Activated T-helper 1 cell treated with anti-CD3 and anti-CD28 coated beads, Interleukin-12 subunit alpha, Interleukin-12 subunit beta, Interleukin-2, Interleukin-4 antibody, amounts not matched to agents 30 ng/mL and 10 ng/mL and 1 ng/mL, durations not matched to agents 14 hours and 24 hours and 36 hours (primary cell): ENCODE data around the gene APBA2. TPM values are rescaled to one million over a fixed set of nuclear protein-coding genes. Genes with fewer than 3 reads are reported as not detected.
A peak's percentile ranks its signal among the peaks of the same experiment; 100 is the strongest.

Experiments
- DNase-seq: peaks from one replicate; pipeline ENCODE4 v3.0.0; 2021; ENCODE audit warnings: low spot score
- H3K27ac Mint-ChIP-seq: one replicate; pipeline ENCODE4 v1.8.0; 2021; ENCODE audit warnings: mild to moderate bottlenecking, mixed read lengths
- H3K27me3 Mint-ChIP-seq: one replicate; pipeline ENCODE4 v1.8.0; 2022; ENCODE audit warnings: mild to moderate bottlenecking, moderate library complexity, mixed read lengths; ENCODE audit not compliant: insufficient read depth
- H3K36me3 Mint-ChIP-seq: one replicate; pipeline ENCODE4 v1.8.0; 2021; ENCODE audit warnings: low read depth, mixed read lengths
- H3K4me1 Mint-ChIP-seq: one replicate; pipeline ENCODE4 v1.8.0; 2021; ENCODE audit warnings: low read depth, mixed read lengths
- H3K4me3 Mint-ChIP-seq: one replicate; pipeline ENCODE4 v1.8.0; 2021; ENCODE audit warnings: mild to moderate bottlenecking, moderate library complexity, mixed read lengths
- H3K9me3 Mint-ChIP-seq: one replicate; pipeline ENCODE4 v1.8.0; 2021; ENCODE audit warnings: mixed read lengths
- intact Hi-C: fragments of 100-400 bp; cut with micrococcal nuclease; formaldehyde crosslinking; loops from one replicate; pipeline ENCODE4 v1.15.1; 2024
- total RNA-seq: library from RNA; stranded (reverse); gene quantifications from 2 replicates; pipeline ENCODE4 v1.2.3, GENCODE V29; 2022

The APBA2 gene
- total RNA-seq, 1 donor from 2014 or later, result 0.80 TPM

GRCh38 chr15:28915935-28916334 is 30.2 kb downstream of the APBA2 start:
- no peaks in the 10 kb centered on the region for H3K9me3 Mint-ChIP-seq
- peaks cover 14% of the 10 kb centered on the region for H3K4me1 Mint-ChIP-seq
- intact Hi-C loops, result no loop called here
- no peak overlapping the region for H3K4me3 Mint-ChIP-seq
- H3K27ac Mint-ChIP-seq, result no peak overlapping the region
- no peak for DNase-seq
- H3K27me3 Mint-ChIP-seq, result peaks cover 3% of the 10 kb centered on the region
- no peaks in the 10 kb centered on the region for H3K36me3 Mint-ChIP-seq

- Mint-ChIP-seq H3K27ac (no peak overlapping the region), H3K4me1 (peaks cover 23% of the 10 kb centered on the region), H3K4me3 (no peak overlapping the region), H3K9me3 (no peaks in the 10 kb centered on the region), H3K36me3 (no peaks in the 10 kb centered on the region), H3K27me3 (peaks cover 5% of the 10 kb centered on the region)
- DNase-seq, result no peak
- intact Hi-C loops, result no loop called here
These were observed 32.0 kb downstream of the APBA2 start for GRCh38 chr15:28917791-28918140.

GRCh38 chr15:28918141-28918983 is 32.6 kb downstream of the APBA2 start:
- H3K27me3 Mint-ChIP-seq, result peaks cover 5% of the 10 kb centered on the region
- DNase-seq, result no peak
- H3K36me3 Mint-ChIP-seq, result no peaks in the 10 kb centered on the region
- no peaks in the 10 kb centered on the region for H3K9me3 Mint-ChIP-seq
- peaks cover 23% of the 10 kb centered on the region for H3K4me1 Mint-ChIP-seq
- H3K27ac Mint-ChIP-seq, result no peak overlapping the region
- H3K4me3 Mint-ChIP-seq, result no peak overlapping the region
- intact Hi-C loops, result no loop called here

- Mint-ChIP-seq H3K27me3 (peaks cover 7% of the 10 kb centered on the region), H3K4me3 (peak overlapping the region; percentile 15), H3K9me3 (no peaks in the 10 kb centered on the region), H3K27ac (no peak overlapping the region), H3K36me3 (no peaks in the 10 kb centered on the region), H3K4me1 (peaks cover 25% of the 10 kb centered on the region)
- DNase-seq, result no peak
- intact Hi-C loops, result no loop called here
These were observed 33.4 kb downstream of the APBA2 start for GRCh38 chr15:28919201-28919635.

- peaks cover 9% of the 10 kb centered on the region for H3K27me3 Mint-ChIP-seq
- no peaks in the 10 kb centered on the region for H3K9me3 Mint-ChIP-seq
- H3K4me1 Mint-ChIP-seq, result peaks cover 33% of the 10 kb centered on the region
- H3K4me3 Mint-ChIP-seq, result no peak overlapping the region
- intact Hi-C loops, result no loop called here
- no peaks in the 10 kb centered on the region for H3K36me3 Mint-ChIP-seq
- H3K27ac Mint-ChIP-seq, result no peak overlapping the region
- no peak for DNase-seq
These were observed 34.2 kb downstream of the APBA2 start for GRCh38 chr15:28919679-28920655.

- intact Hi-C loops, result no loop called here
- Mint-ChIP-seq H3K4me3 (no peak overlapping the region), H3K27me3 (peaks cover 9% of the 10 kb centered on the region), H3K36me3 (no peaks in the 10 kb centered on the region), H3K27ac (no peak overlapping the region), H3K9me3 (no peaks in the 10 kb centered on the region), H3K4me1 (peaks cover 33% of the 10 kb centered on the region)
- no peak for DNase-seq
These were observed 35.1 kb downstream of the APBA2 start for GRCh38 chr15:28920781-28921331.

GRCh38 chr15:28921336-28921735 is 35.6 kb downstream of the APBA2 start:
- Mint-ChIP-seq H3K27me3 (peaks cover 9% of the 10 kb centered on the region), H3K4me1 (peaks cover 33% of the 10 kb centered on the region), H3K27ac (no peak overlapping the region), H3K36me3 (no peaks in the 10 kb centered on the region), H3K9me3 (no peaks in the 10 kb centered on the region), H3K4me3 (no peak overlapping the region)
- DNase-seq, result no peak
- intact Hi-C loops, result no loop called here

- Mint-ChIP-seq H3K27ac (no peak overlapping the region), H3K4me1 (peaks cover 33% of the 10 kb centered on the region), H3K36me3 (no peaks in the 10 kb centered on the region), H3K9me3 (no peaks in the 10 kb centered on the region), H3K4me3 (no peak overlapping the region), H3K27me3 (peaks cover 9% of the 10 kb centered on the region)
- intact Hi-C loops, result no loop called here
- DNase-seq, result no peak
These were observed 36.3 kb downstream of the APBA2 start for GRCh38 chr15:28921919-28922706.

- intact Hi-C loops, result no loop called here
- H3K4me1 Mint-ChIP-seq, result peaks cover 33% of the 10 kb centered on the region
- no peak overlapping the region for H3K27ac Mint-ChIP-seq
- H3K4me3 Mint-ChIP-seq, result no peak overlapping the region
- no peaks in the 10 kb centered on the region for H3K36me3 Mint-ChIP-seq
- no peak for DNase-seq
- H3K9me3 Mint-ChIP-seq, result no peaks in the 10 kb centered on the region
- peaks cover 9% of the 10 kb centered on the region for H3K27me3 Mint-ChIP-seq
These were observed 36.9 kb downstream of the APBA2 start for GRCh38 chr15:28922707-28923012.

- no peak overlapping the region for H3K27ac Mint-ChIP-seq
- H3K4me3 Mint-ChIP-seq, result no peak overlapping the region
- H3K27me3 Mint-ChIP-seq, result peaks cover 9% of the 10 kb centered on the region
- H3K4me1 Mint-ChIP-seq, result peaks cover 33% of the 10 kb centered on the region
- no peak for DNase-seq
- H3K36me3 Mint-ChIP-seq, result no peaks in the 10 kb centered on the region
- intact Hi-C loops, result no loop called here
- H3K9me3 Mint-ChIP-seq, result no peaks in the 10 kb centered on the region
These were observed 38.0 kb downstream of the APBA2 start for GRCh38 chr15:28923726-28924280.

- no peaks in the 10 kb centered on the region for H3K9me3 Mint-ChIP-seq
- H3K27me3 Mint-ChIP-seq, result peaks cover 4% of the 10 kb centered on the region
- no peak for DNase-seq
- peaks cover 10% of the 10 kb centered on the region for H3K4me1 Mint-ChIP-seq
- intact Hi-C loops, result no loop called here
- H3K27ac Mint-ChIP-seq, result no peak overlapping the region
- H3K36me3 Mint-ChIP-seq, result no peaks in the 10 kb centered on the region
- H3K4me3 Mint-ChIP-seq, result no peak overlapping the region
These were observed 41.3 kb downstream of the APBA2 start for GRCh38 chr15:28927043-28927442.

GRCh38 chr15:28929200-28929599 is 43.4 kb downstream of the APBA2 start:
- intact Hi-C loops, result no loop called here

More at GRCh38 chr15:28929200-28929599, 43.4 kb downstream of the APBA2 start:
- Mint-ChIP-seq H3K9me3 (no peaks in the 10 kb centered on the region), H3K27me3 (peaks cover 4% of the 10 kb centered on the region), H3K27ac (no peak overlapping the region), H3K4me3 (no peak overlapping the region), H3K36me3 (no peaks in the 10 kb centered on the region), H3K4me1 (peaks cover 8% of the 10 kb centered on the region)
- DNase-seq, result no peak
